Body of pancreas (tissue), 4 donors: ENCODE results near the gene PRODH. TPM values are rescaled to one million over a fixed set of nuclear protein-coding genes. Genes with fewer than 3 reads are reported as not detected.
"Not testable (repeated sequence)": the region's sequence is repeated elsewhere in the genome, so short reads cannot be mapped to it uniquely, and the experiment has no call there.

ENCODE experiments used
- ATAC-seq: fragments of 150-250 bp; one replicate; pipeline ENCODE4 v1.9.1; 2016
- DNase-seq, 4 donors: peaks; one replicate each; pipeline ENCODE4 v3.0.0-alpha.2; 2019
- H3K27ac ChIP-seq, 4 donors: fragments of 200-600 bp; sonication (generic); 1 replicate in 3 of 4; 2 replicates in 1 of 4; pipeline versions ENCODE4 v1.5.1 to v1.6.1; 2016 to 2019; ENCODE audit warnings: mild to moderate bottlenecking in 1 of 4, mixed read lengths in 1 of 4, moderate library complexity in 1 of 4
- H3K27me3 ChIP-seq, 2 donors: fragments of 200-600 bp; sonication (generic); one replicate each; pipeline ENCODE4 v1.6.0; 2016; ENCODE audit warnings: mild to moderate bottlenecking in 1 of 2
- H3K36me3 ChIP-seq, 2 donors: fragments of 200-600 bp; sonication (generic); replicated peaks in 1 of 2; 2 replicates each; pipeline ENCODE4 v1.5.1; 2016; ENCODE audit warnings: low read depth in 2 of 2; ENCODE audit not compliant: insufficient read depth in 1 of 2
- H3K4me1 ChIP-seq: fragments of 200-600 bp; sonication (generic); one replicate; pipeline ENCODE4 v1.6.0; 2016
- H3K4me3 ChIP-seq, 2 donors: fragments of 200-600 bp; sonication (generic); 1 replicate in 1 of 2; 2 replicates in 1 of 2; pipeline ENCODE4 v1.5.1; 2016 to 2019
- H3K9me3 ChIP-seq, 3 donors: fragments of 200-600 bp; sonication (generic); 1 replicate in 2 of 3; 2 replicates in 1 of 3; pipeline ENCODE4 v1.5.1; 2016
- CTCF ChIP-seq, 7 experiments: fragments of 450-650 bp in 4 of 7; fragments of 200-600 bp in 3 of 7; sonication (generic) in 3 of 7; IDR thresholded peaks; one replicate each; pipeline ENCODE4 v1.5.1; 2016 to 2019; ENCODE audit warnings: antibody characterized with exemption in 7 of 7
- POLR2A ChIP-seq, 3 donors: fragments of 450-650 bp; IDR thresholded peaks; one replicate each; pipeline ENCODE4 v1.6.1; 2016; ENCODE audit warnings: antibody characterized with exemption in 3 of 3, mild to moderate bottlenecking in 2 of 3
- WGBS, 2 donors: methylation state at CpG; one replicate each; pipeline ENCODE4 v1.1.5; 2017; 5-methylcytosine and 5-hydroxymethylcytosine counted together
- intact Hi-C: fragments of 100-400 bp; cut with DNase I; formaldehyde crosslinking; loops from one replicate; pipeline ENCODE4 v1.15.1; 2023
- total RNA-seq, 2 donors: library from RNA; depleted of rRNA; stranded (reverse); fragments of >200 nt; gene quantifications; one replicate each; pipeline ENCODE4 v1.1.0, GENCODE V29; 2016

The PRODH gene
- total RNA-seq, 2 donors from 2014 or later, result 1.0 to 11.5 TPM

- intact Hi-C loops, result no loop called here
- DNase-seq (peak in 1 of 4 donors; percentile 3), ATAC-seq (no peak)
- H3K4me3 ChIP-seq, result no peak overlapping the region
- no peaks in the 10 kb centered on the region for H3K9me3 ChIP-seq
- no peaks in the 10 kb centered on the region for H3K27me3 ChIP-seq
- 87 to 94% methylated on average over 3 of the region's 3 CpGs for WGBS, 2 donors
- H3K27ac ChIP-seq, result no peak overlapping the region
- no peak for TF ChIP-seq POLR2A (IDR thresholded peaks at IDR 0.05)
- TF ChIP-seq CTCF (IDR thresholded peaks at IDR 0.05), result no peak
- peaks cover 7% of the 10 kb centered on the region for H3K4me1 ChIP-seq
- no peaks in the 10 kb centered on the region for H3K36me3 ChIP-seq
Observed at GRCh38 chr22:18962308-18962635, 26.2 kb upstream of the PRODH start.

- WGBS, 2 donors, result 88 to 92% methylated on average over 7 to 8 of the region's 8 CpGs
- ATAC-seq, H3K27ac ChIP-seq, H3K27me3 ChIP-seq, intact Hi-C loops, H3K36me3 ChIP-seq, H3K4me1 ChIP-seq, H3K9me3 ChIP-seq, H3K4me3 ChIP-seq: not testable (repeated sequence)
- DNase-seq, result peak in 1 of 4 donors; percentile 8
Observed at GRCh38 chr22:18961632-18962307, 25.7 kb upstream of the PRODH start.

- DNase-seq, H3K27me3 ChIP-seq, H3K27ac ChIP-seq, H3K4me3 ChIP-seq, H3K4me1 ChIP-seq, H3K9me3 ChIP-seq, ATAC-seq, H3K36me3 ChIP-seq, intact Hi-C loops: not testable (repeated sequence)
- 68 to 80% methylated on average over 6 to 7 of the region's 7 CpGs for WGBS, 2 donors
Observed at GRCh38 chr22:18961201-18961600, 25.1 kb upstream of the PRODH start.

- H3K4me1 ChIP-seq, H3K36me3 ChIP-seq, H3K9me3 ChIP-seq, DNase-seq, ATAC-seq, H3K4me3 ChIP-seq, intact Hi-C loops, H3K27me3 ChIP-seq, H3K27ac ChIP-seq: not testable (repeated sequence)
- WGBS, 2 donors, result 84% methylated on average over 10 of the region's 11 CpGs; no CpG with 5 or more reads in 1 of the 2 donors
Observed at GRCh38 chr22:18960166-18960820, 24.2 kb upstream of the PRODH start.

- H3K27me3 ChIP-seq, H3K4me3 ChIP-seq, ATAC-seq, H3K36me3 ChIP-seq, H3K4me1 ChIP-seq, H3K27ac ChIP-seq, H3K9me3 ChIP-seq: not testable (repeated sequence)
- peak in 1 of 4 donors; percentile 5 for DNase-seq
- intact Hi-C loops, result loop anchor here (5.0 kb wide), 1 partner anchor 673 kb away; no protein-coding TSS in a partner anchor
- WGBS, 2 donors, result 29 to 75% methylated on average over 3 to 9 of the region's 12 CpGs
Observed at GRCh38 chr22:18959741-18960140, 23.6 kb upstream of the PRODH start.

GRCh38 chr22:18959266-18959665, 23.2 kb upstream of the PRODH start:
- H3K27ac ChIP-seq, H3K4me3 ChIP-seq, H3K36me3 ChIP-seq, H3K9me3 ChIP-seq, H3K27me3 ChIP-seq, ATAC-seq, H3K4me1 ChIP-seq: not testable (repeated sequence)
- intact Hi-C loops, result loop anchor here (5.0 kb wide), 1 partner anchor 673 kb away; no protein-coding TSS in a partner anchor
- WGBS, 2 donors, result 75 to 92% methylated on average over 2 to 6 of the region's 6 CpGs
- peak in 1 of 4 donors; percentile 2 for DNase-seq

GRCh38 chr22:18958738-18959137, 22.6 kb upstream of the PRODH start:
- H3K9me3 ChIP-seq, H3K4me3 ChIP-seq, DNase-seq, H3K4me1 ChIP-seq, H3K27ac ChIP-seq, H3K27me3 ChIP-seq, H3K36me3 ChIP-seq, ATAC-seq: not testable (repeated sequence)
- intact Hi-C loops, result loop anchor here (5.0 kb wide), 1 partner anchor 674 kb away; no protein-coding TSS in a partner anchor
- 68 to 73% methylated on average over 14 of the region's 14 CpGs for WGBS, 2 donors

GRCh38 chr22:18958321-18958705, 22.2 kb upstream of the PRODH start:
- not testable (repeated sequence) for DNase-seq, H3K9me3 ChIP-seq, H3K27ac ChIP-seq, H3K4me3 ChIP-seq, H3K36me3 ChIP-seq, ATAC-seq, H3K4me1 ChIP-seq, H3K27me3 ChIP-seq
- 82 to 86% methylated on average over 8 to 17 of the region's 18 CpGs for WGBS, 2 donors
- intact Hi-C loops, result loop anchor here (5.0 kb wide), 1 partner anchor 674 kb away; no protein-coding TSS in a partner anchor

GRCh38 chr22:18957621-18958320, 21.7 kb upstream of the PRODH start:
- intact Hi-C loops, result loop anchor here (5.0 kb wide), 1 partner anchor 675 kb away; no protein-coding TSS in a partner anchor
- not testable (repeated sequence) for H3K4me1 ChIP-seq, H3K4me3 ChIP-seq, H3K36me3 ChIP-seq, H3K9me3 ChIP-seq, H3K27ac ChIP-seq, DNase-seq, H3K27me3 ChIP-seq, ATAC-seq
- 44 to 68% methylated on average over 3 to 14 of the region's 18 CpGs for WGBS, 2 donors

- intact Hi-C loops, result loop anchor here (5.0 kb wide), 1 partner anchor 675 kb away; no protein-coding TSS in a partner anchor
- not testable (repeated sequence) for H3K27me3 ChIP-seq, ATAC-seq, H3K9me3 ChIP-seq, H3K27ac ChIP-seq, DNase-seq, H3K36me3 ChIP-seq, H3K4me1 ChIP-seq, H3K4me3 ChIP-seq
- 77% methylated on average over 11 to 14 of the region's 15 CpGs for WGBS, 2 donors
Observed at GRCh38 chr22:18956956-18957355, 20.9 kb upstream of the PRODH start.
